Keratinocyte (primary cell): ENCODE data around the gene SMC2. TPM values are rescaled to one million over a fixed set of nuclear protein-coding genes. Genes with fewer than 3 reads are reported as not detected.

Experiments
- DNase-seq: peaks from one replicate; pipeline ENCODE4 v3.0.0-alpha.2; 2011; ENCODE audit warnings: low read depth, missing footprints, low spot score
- FAIRE-seq: peaks from 2 replicates; lab custom pipeline; 2011; peaks lifted over from hg19 to GRCh38; lab: Jason Lieb, UNC
- H2AFZ ChIP-seq: 2 replicates; pipeline ENCODE4 v1.6.0; 2012; ENCODE audit warnings: low read length, control low read depth, inconsistent platforms; ENCODE audit not compliant: control insufficient read depth
- H3K27ac ChIP-seq: 2 replicates; pipeline ENCODE4 v1.5.1; 2011; ENCODE audit warnings: low read length; ENCODE audit not compliant: control insufficient read depth, insufficient read depth
- H3K27me3 ChIP-seq: 3 replicates; pipeline ENCODE4 v1.6.0; 2011; ENCODE audit warnings: low read length; ENCODE audit not compliant: control insufficient read depth, insufficient read depth; ENCODE audit errors: extremely low read depth
- H3K36me3 ChIP-seq, 2 experiments: 2 replicates in 1 of 2; 3 replicates in 1 of 2; pipeline ENCODE4 v1.5.1; 2011; ENCODE audit warnings: low read length in 2 of 2, mild to moderate bottlenecking in 1 of 2; ENCODE audit not compliant: control insufficient read depth in 2 of 2, insufficient read depth in 2 of 2; ENCODE audit errors: extremely low read depth in 1 of 2
- H3K4me1 ChIP-seq: 3 replicates; pipeline ENCODE4 v1.5.1; 2011; ENCODE audit warnings: low read length; ENCODE audit not compliant: control insufficient read depth, insufficient read depth; ENCODE audit errors: extremely low read depth
- H3K4me2 ChIP-seq: 3 replicates; pipeline ENCODE4 v1.6.0; 2011; ENCODE audit warnings: low read depth, low read length; ENCODE audit not compliant: control insufficient read depth, insufficient read depth; ENCODE audit errors: extremely low read depth
- H3K4me3 ChIP-seq, 3 experiments: fragments of 200-600 bp in 1 of 3; sonication (generic) in 1 of 3; 2 replicates in 2 of 3; 3 replicates in 1 of 3; pipeline ENCODE4 v1.5.1; 2011 to 2016; ENCODE audit warnings: low read length in 3 of 3, mild to moderate bottlenecking in 3 of 3, control low read depth in 2 of 3, inconsistent platforms in 1 of 3, low read depth in 1 of 3, mixed read lengths in 1 of 3, mixed run types in 1 of 3, moderate library complexity in 1 of 3; ENCODE audit not compliant: control insufficient read depth in 2 of 3, insufficient read depth in 2 of 3; ENCODE audit errors: extremely low read depth in 1 of 3
- H3K79me2 ChIP-seq: 2 replicates; pipeline ENCODE4 v1.6.0; 2012; ENCODE audit warnings: low read length; ENCODE audit not compliant: control insufficient read depth, insufficient read depth
- H3K9ac ChIP-seq: 3 replicates; pipeline ENCODE4 v1.6.0; 2011; ENCODE audit warnings: low read length; ENCODE audit not compliant: control insufficient read depth, insufficient read depth; ENCODE audit errors: extremely low read depth
- H3K9me1 ChIP-seq: 3 replicates; pipeline ENCODE4 v1.6.0; 2011; ENCODE audit warnings: low read length; ENCODE audit not compliant: control insufficient read depth, insufficient read depth; ENCODE audit errors: extremely low read depth
- H3K9me3 ChIP-seq: 2 replicates; pipeline ENCODE4 v1.5.1; 2012; ENCODE audit warnings: low read depth, low read length; ENCODE audit not compliant: control insufficient read depth
- H4K20me1 ChIP-seq: 3 replicates; pipeline ENCODE4 v1.6.0; 2011; ENCODE audit warnings: low read length; ENCODE audit not compliant: control insufficient read depth, insufficient read depth; ENCODE audit errors: extremely low read depth
- EZH2 ChIP-seq: IDR thresholded peaks from one replicate; pipeline ENCODE4 v1.6.1; 2012; ENCODE audit warnings: inconsistent platforms, mild to moderate bottlenecking, low read length, moderate library complexity
- dilution Hi-C: fragments of 300-500 bp; cut with MboI; formaldehyde crosslinking; loops from one replicate; pipeline ENCODE4 v1.7.0; 2020; ENCODE audit warnings: low sequenced_read_pairs; ENCODE audit not compliant: extremely low pct_ligation_motif_present
- polyA plus RNA-seq, 5 experiments: library from polyadenylated mRNA; depleted of rRNA in 3 of 5; stranded (reverse) in 3 of 5; stranded (forward) in 1 of 5; unstranded in 1 of 5; fragments of >200 nt; gene quantifications; 1 replicate in 1 of 5; 2 replicates in 3 of 5; 3 replicates in 1 of 5; pipeline versions ENCODE4 v1.2.1 to v1.2.3, GENCODE V29; 2011 to 2012; ENCODE audit warnings: missing spikeins in 2 of 5, low read depth in 1 of 5, low replicate concordance in 1 of 5
- TF ChIP-seq, protein P1 (sequence below), 3 experiments: IDR thresholded peaks in 1 of 3; conservative IDR thresholded peaks in 1 of 3; optimal IDR thresholded peaks in 1 of 3; 2 replicates in 2 of 3; 3 replicates in 1 of 3; pipeline versions ENCODE3 to v1.5.1; 2011; ENCODE audit warnings: low read length in 3 of 3, mild to moderate bottlenecking in 3 of 3, moderate library complexity in 2 of 3, control low read depth in 1 of 3, inconsistent platforms in 1 of 3; ENCODE audit not compliant: insufficient read depth in 2 of 3; ENCODE audit errors: extremely low read depth in 1 of 3

The SMC2 gene
- polyA plus RNA-seq, 1 donor (not counting 4 experiments of a cell fraction or from before 2014, with no cell fraction given), result 13.9 TPM

DNA sequence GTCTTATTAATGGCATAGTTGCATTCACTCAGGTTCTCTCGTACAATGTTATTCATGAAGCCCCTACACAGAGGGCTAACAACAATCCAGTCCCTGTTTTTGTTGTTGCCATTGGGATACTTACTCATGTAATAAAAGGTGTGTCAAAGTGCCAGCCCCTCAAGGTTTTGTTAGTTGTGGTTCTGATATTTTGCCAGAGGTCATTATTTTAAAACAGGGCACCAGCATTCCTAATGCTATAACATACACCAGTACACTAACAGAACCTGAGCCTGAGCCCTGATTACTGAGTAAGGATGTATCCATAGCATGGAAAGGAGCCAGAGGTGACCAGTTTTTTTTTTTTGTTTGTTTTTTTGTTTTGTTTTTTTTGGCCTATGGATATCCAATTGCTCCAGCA lies 50.2 kb downstream of the SMC2 start:
- Histone ChIP-seq H3K27me3 (no peaks in the 10 kb centered on the region), H3K9me1 (no peaks in the 10 kb centered on the region), H3K27ac (no peak overlapping the region), H3K4me2 (no peak overlapping the region), H3K4me1 (no peaks in the 10 kb centered on the region), H3K9ac (no peak overlapping the region), H3K79me2 (no peaks in the 10 kb centered on the region), H3K9me3 (no peaks in the 10 kb centered on the region), H4K20me1 (no peaks in the 10 kb centered on the region), H3K36me3 (no peaks in the 10 kb centered on the region), H2AFZ (no peak overlapping the region), H3K4me3 (no peak overlapping the region)
- TF ChIP-seq, protein P1, sequence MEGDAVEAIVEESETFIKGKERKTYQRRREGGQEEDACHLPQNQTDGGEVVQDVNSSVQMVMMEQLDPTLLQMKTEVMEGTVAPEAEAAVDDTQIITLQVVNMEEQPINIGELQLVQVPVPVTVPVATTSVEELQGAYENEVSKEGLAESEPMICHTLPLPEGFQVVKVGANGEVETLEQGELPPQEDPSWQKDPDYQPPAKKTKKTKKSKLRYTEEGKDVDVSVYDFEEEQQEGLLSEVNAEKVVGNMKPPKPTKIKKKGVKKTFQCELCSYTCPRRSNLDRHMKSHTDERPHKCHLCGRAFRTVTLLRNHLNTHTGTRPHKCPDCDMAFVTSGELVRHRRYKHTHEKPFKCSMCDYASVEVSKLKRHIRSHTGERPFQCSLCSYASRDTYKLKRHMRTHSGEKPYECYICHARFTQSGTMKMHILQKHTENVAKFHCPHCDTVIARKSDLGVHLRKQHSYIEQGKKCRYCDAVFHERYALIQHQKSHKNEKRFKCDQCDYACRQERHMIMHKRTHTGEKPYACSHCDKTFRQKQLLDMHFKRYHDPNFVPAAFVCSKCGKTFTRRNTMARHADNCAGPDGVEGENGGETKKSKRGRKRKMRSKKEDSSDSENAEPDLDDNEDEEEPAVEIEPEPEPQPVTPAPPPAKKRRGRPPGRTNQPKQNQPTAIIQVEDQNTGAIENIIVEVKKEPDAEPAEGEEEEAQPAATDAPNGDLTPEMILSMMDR (optimal IDR thresholded peaks at IDR 0.05 in 1 of 3, IDR thresholded peaks at IDR 0.05 in 1 of 3, conservative IDR thresholded peaks at IDR 0.05 in 1 of 3; ENCODE audit: extremely low read depth in 1 of 3, insufficient read depth in 2 of 3, low read length in 3 of 3), result no peak
- TF ChIP-seq EZH2, result no peak
- DNase-seq (no peak), FAIRE-seq (no peak)
- dilution Hi-C loops, result no loop called here

DNA sequence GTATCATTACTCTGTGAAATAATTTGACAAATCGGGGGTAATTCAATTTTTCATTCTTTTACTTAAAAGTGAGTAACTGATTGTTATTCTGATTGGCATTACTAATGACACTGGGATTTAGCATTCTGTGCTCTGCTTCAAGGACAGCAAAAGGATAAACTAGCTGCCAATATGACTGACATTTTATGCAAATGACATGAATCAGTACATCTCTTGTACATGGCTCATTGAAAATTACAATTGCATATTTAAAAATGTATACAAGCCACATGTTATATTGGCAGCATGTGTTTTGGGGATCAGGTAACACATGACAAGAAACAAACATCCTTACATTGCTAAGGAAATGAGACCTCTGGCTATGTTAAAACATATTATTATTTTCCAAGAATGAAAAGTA lies 79.0 kb downstream of the SMC2 start:
- TF ChIP-seq EZH2, result no peak
- TF ChIP-seq, protein P1 (optimal IDR thresholded peaks at IDR 0.05 in 1 of 3, IDR thresholded peaks at IDR 0.05 in 1 of 3, conservative IDR thresholded peaks at IDR 0.05 in 1 of 3; ENCODE audit: extremely low read depth in 1 of 3, insufficient read depth in 2 of 3, low read length in 3 of 3), result no peak
- H3K4me1 ChIP-seq, result no peaks in the 10 kb centered on the region

More for the DNA sequence above, 79.0 kb downstream of the SMC2 start:
- Histone ChIP-seq H3K9me3 (no peaks in the 10 kb centered on the region), H2AFZ (no peak overlapping the region), H3K4me3 (no peak overlapping the region), H3K9ac (no peak overlapping the region), H3K27me3 (no peaks in the 10 kb centered on the region), H3K79me2 (no peaks in the 10 kb centered on the region), H3K36me3 (no peaks in the 10 kb centered on the region), H3K4me2 (no peak overlapping the region), H3K9me1 (no peaks in the 10 kb centered on the region), H4K20me1 (no peaks in the 10 kb centered on the region), H3K27ac (no peak overlapping the region)
- DNase-seq (no peak), FAIRE-seq (no peak)
- dilution Hi-C loops, result no loop called here
